Breast epithelium (tissue), 3 donors: ENCODE results near the gene HCN4.

Experiments
- POLR2A ChIP-seq: fragments of 450-650 bp; IDR thresholded peaks from one replicate; pipeline ENCODE4 v1.6.1; 2016; ENCODE audit warnings: antibody characterized with exemption, mild to moderate bottlenecking, moderate library complexity
- TF ChIP-seq, protein P1 (sequence below), 3 donors: fragments of 450-650 bp; IDR thresholded peaks; one replicate each; pipeline ENCODE4 v1.5.1; 2016 to 2017; ENCODE audit warnings: antibody characterized with exemption in 3 of 3, mild to moderate bottlenecking in 3 of 3, moderate library complexity in 3 of 3

DNA sequence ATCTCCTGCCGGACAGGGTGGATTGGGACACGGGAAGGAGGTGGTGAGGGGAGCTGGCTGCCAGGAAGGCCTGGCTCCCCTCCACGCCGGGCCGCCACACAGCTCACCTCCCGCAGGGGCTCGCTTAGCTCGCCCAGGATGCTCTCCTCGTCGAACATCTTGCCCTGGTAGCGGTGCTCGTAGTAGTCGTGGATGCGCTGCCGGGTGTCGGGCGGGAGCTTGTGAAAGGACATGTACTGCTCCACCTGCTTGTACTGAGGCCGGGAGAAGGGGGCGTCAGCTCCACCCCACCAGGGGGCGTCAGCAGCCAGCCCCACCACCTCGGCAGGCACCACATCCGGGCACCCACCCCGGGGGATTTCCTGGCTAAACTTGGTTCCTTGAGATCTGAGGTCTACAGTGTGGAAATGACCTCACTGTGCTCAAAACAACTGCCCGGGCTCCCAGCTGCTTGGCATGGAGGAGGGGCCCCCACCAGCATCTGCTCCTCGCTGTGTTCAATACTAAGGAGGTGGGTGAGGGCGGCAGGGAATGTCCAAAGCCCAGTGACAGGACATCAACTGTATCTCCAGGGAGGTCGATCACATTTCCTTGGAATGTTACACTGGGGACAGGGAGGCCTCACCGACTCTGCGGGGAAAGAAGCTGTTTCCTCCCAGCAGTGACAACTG is 43.4 kb downstream of the HCN4 start:
- TF ChIP-seq, protein P1, sequence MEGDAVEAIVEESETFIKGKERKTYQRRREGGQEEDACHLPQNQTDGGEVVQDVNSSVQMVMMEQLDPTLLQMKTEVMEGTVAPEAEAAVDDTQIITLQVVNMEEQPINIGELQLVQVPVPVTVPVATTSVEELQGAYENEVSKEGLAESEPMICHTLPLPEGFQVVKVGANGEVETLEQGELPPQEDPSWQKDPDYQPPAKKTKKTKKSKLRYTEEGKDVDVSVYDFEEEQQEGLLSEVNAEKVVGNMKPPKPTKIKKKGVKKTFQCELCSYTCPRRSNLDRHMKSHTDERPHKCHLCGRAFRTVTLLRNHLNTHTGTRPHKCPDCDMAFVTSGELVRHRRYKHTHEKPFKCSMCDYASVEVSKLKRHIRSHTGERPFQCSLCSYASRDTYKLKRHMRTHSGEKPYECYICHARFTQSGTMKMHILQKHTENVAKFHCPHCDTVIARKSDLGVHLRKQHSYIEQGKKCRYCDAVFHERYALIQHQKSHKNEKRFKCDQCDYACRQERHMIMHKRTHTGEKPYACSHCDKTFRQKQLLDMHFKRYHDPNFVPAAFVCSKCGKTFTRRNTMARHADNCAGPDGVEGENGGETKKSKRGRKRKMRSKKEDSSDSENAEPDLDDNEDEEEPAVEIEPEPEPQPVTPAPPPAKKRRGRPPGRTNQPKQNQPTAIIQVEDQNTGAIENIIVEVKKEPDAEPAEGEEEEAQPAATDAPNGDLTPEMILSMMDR (IDR thresholded peaks at IDR 0.05) = no peak
- no peak for TF ChIP-seq POLR2A
